GM13976 (cell line): ENCODE results near the gene GLI3.

ENCODE experiments used
- DNase-seq: peaks from one replicate; pipeline ENCODE4 v3.0.0; 2012; ENCODE audit warnings: low spot score
- CTCF ChIP-seq: IDR thresholded peaks from 2 replicates; pipeline ENCODE4 v1.5.1; 2012; ENCODE audit warnings: borderline replicate concordance, mild to moderate bottlenecking; ENCODE audit not compliant: insufficient read depth; ENCODE audit errors: extremely low read depth, missing control alignments, control extremely low read depth
- in situ Hi-C: fragments of 300-500 bp; cut with MboI; formaldehyde crosslinking; loops from one replicate; pipeline ENCODE4 v1.12.0; 2022; ENCODE audit warnings: low sequenced_read_pairs, mixed read lengths, inconsistent platforms; ENCODE audit not compliant: unreplicated experiment

The GLI3 gene

GRCh38 chr7:41930538-41931262 lies 306.3 kb downstream of the GLI3 start:
- in situ Hi-C loops, result no loop called here
- DNase-seq, result no peak
- TF ChIP-seq CTCF, result no peak

DNA sequence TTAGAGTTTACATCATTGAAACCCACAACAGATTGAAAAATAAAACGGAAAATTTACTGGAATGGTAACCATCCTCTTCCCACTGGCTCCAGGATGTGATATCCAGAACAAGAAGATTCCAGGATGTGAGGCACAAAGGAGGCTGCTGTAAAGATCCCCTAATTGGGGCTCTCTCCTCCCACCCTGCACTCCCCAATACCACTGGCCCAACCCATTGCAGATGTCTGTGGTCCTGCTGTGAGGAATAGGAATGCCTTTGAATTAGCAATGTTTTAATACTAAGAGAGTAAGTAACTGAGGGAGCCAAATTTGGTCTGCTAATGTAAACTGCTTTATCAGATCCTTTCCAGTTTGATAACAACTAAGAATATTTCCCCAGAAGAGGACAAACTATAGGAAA lies 308.2 kb downstream of the GLI3 start:
- no peak for TF ChIP-seq CTCF
- DNase-seq, result no peak
- in situ Hi-C loops, result no loop called here

- in situ Hi-C loops, result no loop called here
- DNase-seq, result no peak
- no peak for TF ChIP-seq CTCF
These were observed 308.8 kb downstream of the GLI3 start for GRCh38 chr7:41928166-41928565.

DNA sequence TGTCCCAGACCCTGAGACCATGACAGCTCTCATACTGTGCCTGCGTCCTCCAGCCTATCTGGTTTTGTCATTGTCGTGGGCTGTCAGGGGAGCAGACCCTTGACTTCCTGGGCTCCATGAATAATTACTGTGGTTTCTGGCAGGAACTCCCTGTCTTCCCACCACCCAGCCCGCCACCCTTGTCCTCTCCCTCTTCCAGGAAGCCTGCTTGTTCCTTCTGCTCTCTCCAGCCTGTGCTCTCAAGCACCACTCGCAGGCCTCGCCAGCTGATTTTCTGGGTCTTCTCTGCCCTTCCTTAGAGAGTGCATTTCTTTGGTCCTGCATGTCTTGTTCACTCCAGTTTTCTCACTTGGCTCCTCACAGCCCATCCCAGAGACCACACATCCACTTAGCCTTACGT lies 309.6 kb downstream of the GLI3 start:
- TF ChIP-seq CTCF, result no peak
- DNase-seq, result no peak
- in situ Hi-C loops, result no loop called here

GRCh38 chr7:41925946-41926345 lies 311.1 kb downstream of the GLI3 start:
- no peak for DNase-seq
- in situ Hi-C loops, result no loop called here
- TF ChIP-seq CTCF, result no peak

DNA sequence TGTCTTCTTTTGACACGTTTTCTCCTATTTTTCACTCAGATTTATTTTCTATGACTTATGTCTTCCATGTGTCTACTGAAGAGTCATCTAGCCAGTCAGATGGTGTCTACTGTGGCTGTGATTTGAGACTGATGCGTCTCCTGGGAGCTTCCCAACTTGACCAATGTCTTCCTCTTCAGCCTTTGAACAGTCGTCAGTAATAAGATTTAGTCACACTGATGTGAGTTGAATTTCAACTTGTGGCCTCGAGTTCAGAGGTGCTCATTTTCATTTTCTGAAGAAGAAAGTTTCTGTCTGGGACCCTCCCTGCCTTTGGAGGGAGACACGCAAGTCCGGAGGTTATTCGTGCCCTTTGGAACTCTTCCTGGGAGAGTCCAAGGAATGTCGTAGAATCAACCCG lies 312.2 kb downstream of the GLI3 start:
- no peak for DNase-seq
- in situ Hi-C loops, result no loop called here
- no peak for TF ChIP-seq CTCF
